BLaER1 treated with 17β-estradiol and CSF1 and Interleukin-3, amounts not matched to agents 10 nM and 100 nM (cell line): Measurements from ENCODE around the gene ITM2C.
A peak's percentile ranks its signal among the peaks of the same experiment; 100 is the strongest.

Experiments
- H3K27ac ChIP-seq, 11 experiments: shearing (Covaris generic); formaldehyde crosslinking; 2 replicates each; pipeline ENCODE4 v1.8.1; 2022
- H3K27me3 ChIP-seq, 11 experiments: shearing (Covaris generic); formaldehyde crosslinking; 2 replicates each; pipeline ENCODE4 v1.8.1; 2022
- H3K36me3 ChIP-seq, 11 experiments: shearing (Covaris generic); formaldehyde crosslinking; 2 replicates each; pipeline ENCODE4 v1.8.1; 2022
- H3K4me1 ChIP-seq, 10 experiments: shearing (Covaris generic); formaldehyde crosslinking; 2 replicates each; pipeline ENCODE4 v1.8.1; 2022
- H3K4me2 ChIP-seq, 11 experiments: shearing (Covaris generic); formaldehyde crosslinking; 2 replicates each; pipeline ENCODE4 v1.8.1; 2022
- H3K4me3 ChIP-seq, 10 experiments: shearing (Covaris generic); formaldehyde crosslinking; 2 replicates each; pipeline ENCODE4 v1.8.1; 2022
- H3K9ac ChIP-seq, 11 experiments: shearing (Covaris generic); formaldehyde crosslinking; 2 replicates each; pipeline ENCODE4 v1.8.1; 2022
- H3K9me3 ChIP-seq, 11 experiments: shearing (Covaris generic); formaldehyde crosslinking; replicated peaks in 1 of 11; 2 replicates each; pipeline ENCODE4 v1.8.1; 2022
- H4K20me1 ChIP-seq, 11 experiments: shearing (Covaris generic); formaldehyde crosslinking; 2 replicates each; pipeline ENCODE4 v1.8.1; 2022
- Cebpa-rat ChIP-seq, 11 experiments: shearing (Covaris generic); IDR thresholded peaks; 2 replicates each; pipeline ENCODE4 v1.8.1; 2022

ITM2C gene

DNA sequence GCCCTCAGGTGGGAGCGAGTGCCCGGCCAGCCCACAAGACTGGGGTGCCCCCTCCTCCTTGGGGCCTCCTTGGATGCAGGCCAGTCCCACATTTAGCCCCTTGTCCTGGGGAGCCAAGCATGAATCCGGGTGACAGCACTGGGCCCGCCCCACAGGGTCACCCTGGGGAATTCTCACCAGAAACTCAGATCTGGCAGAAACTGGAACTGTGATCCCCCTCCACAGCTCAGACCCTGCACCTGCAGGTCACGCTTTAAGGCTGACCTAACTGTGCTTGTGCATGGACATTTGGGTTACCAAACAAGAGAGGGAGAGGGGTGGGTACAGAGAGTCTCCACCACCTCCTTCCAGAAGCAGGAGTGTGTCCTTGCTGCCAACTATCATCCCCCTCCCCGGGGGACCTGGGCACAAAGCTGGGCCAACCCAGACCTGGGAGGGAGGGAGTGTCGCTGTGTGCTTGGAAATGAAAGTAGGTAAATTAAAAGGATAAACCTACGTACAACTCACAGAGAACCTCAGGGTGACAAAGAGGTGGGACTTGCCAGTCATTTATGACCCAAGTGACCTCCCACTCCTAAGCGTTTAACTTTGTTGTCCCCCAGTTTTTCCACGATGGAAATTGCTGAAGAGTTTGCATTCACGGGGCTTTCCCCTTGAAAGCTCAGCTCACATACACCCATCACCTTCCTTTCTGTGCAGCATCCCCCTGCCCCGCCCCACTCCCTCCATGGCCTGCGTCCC is 9.1 kb downstream of the ITM2C start:
- peak overlapping the region in 8 of 11 experiments; percentile 10 to 69 (median 39); a peak in 11 of 22 replicates for H3K9ac ChIP-seq
- H3K4me1 ChIP-seq, result peaks cover 82 to 100% (median 99%) of the 10 kb centered on the region in 10 experiments
- peak overlapping the region in 6 of 10 experiments; percentile 14 to 45 (median 28); a peak in 5 of 20 replicates for H3K4me3 ChIP-seq
- H3K27me3 ChIP-seq, result no peaks in the 10 kb centered on the region
- H3K4me2 ChIP-seq, result peak overlapping the region; percentile 83 to 99 (median 97)
- peaks cover 22 to 47% (median 31%) of the 10 kb centered on the region in 11 experiments for H3K36me3 ChIP-seq
- no peak for TF ChIP-seq Cebpa-rat (IDR thresholded peaks at IDR 0.05)
- H4K20me1 ChIP-seq, result peaks cover 34 to 98% (median 61%) of the 10 kb centered on the region in 11 experiments; a peak in 20 of 22 replicates
- no peaks in the 10 kb centered on the region for H3K9me3 ChIP-seq
- H3K27ac ChIP-seq, result peak overlapping the region in 7 of 11 experiments; percentile 16 to 87 (median 63); a peak in 12 of 22 replicates

DNA sequence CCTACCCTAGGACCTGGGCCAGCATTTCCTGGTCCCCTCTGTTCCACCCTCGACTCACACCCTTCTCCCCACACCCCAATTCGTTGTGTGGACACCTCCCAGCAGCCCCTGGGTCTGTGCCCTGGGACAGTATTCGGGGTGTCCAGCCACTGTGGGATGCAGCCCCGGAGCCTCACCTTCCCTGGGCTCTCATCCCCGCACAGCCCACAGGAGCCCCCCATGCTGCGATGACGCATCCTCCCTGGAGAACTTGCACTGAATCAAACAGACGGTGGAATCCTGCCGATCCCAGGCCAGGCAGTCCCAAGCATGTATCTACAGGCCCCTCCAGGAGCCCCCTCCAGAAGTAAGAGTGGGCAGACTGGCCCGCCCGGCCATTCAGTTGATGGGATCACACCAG is 9.7 kb downstream of the ITM2C start:
- H3K9me3 ChIP-seq, result no peaks in the 10 kb centered on the region
- no peaks in the 10 kb centered on the region for H3K27me3 ChIP-seq
- H3K9ac ChIP-seq, result peak overlapping the region in 7 of 11 experiments; percentile 11 to 69 (median 49); a peak in 12 of 22 replicates
- H3K4me3 ChIP-seq, result peak overlapping the region in 2 of 10 experiments; percentile 27 to 45; a peak in 2 of 20 replicates
- peaks cover 28 to 54% (median 38%) of the 10 kb centered on the region in 11 experiments for H3K36me3 ChIP-seq
- H3K27ac ChIP-seq, result peak overlapping the region in 7 of 11 experiments; percentile 16 to 86 (median 56); a peak in 12 of 22 replicates
- no peak for TF ChIP-seq Cebpa-rat (IDR thresholded peaks at IDR 0.05)
- peak overlapping the region; percentile 83 to 99 (median 97) for H3K4me2 ChIP-seq
- peaks cover 27 to 92% (median 55%) of the 10 kb centered on the region in 11 experiments; a peak in 20 of 22 replicates for H4K20me1 ChIP-seq
- H3K4me1 ChIP-seq, result peaks cover 77 to 99% (median 99%) of the 10 kb centered on the region in 10 experiments

- Histone ChIP-seq H3K4me2 (peak overlapping the region; percentile 83 to 99 (median 97); a peak in 21 of 22 replicates), H3K4me3 (no peak overlapping the region), H3K27ac (peak overlapping the region in 6 of 11 experiments; percentile 16 to 86 (median 56); a peak in 9 of 22 replicates)
Measured at GRCh38 chr2:230874876-230875275, 10.1 kb downstream of the ITM2C start.

GRCh38 chr2:230875347-230876315 is 10.9 kb downstream of the ITM2C start:
- Histone ChIP-seq H3K4me3 (no peak overlapping the region), H3K9ac (peak overlapping the region in 2 of 11 experiments; percentile 29 to 67; a peak in 3 of 22 replicates), H3K9me3 (no peaks in the 10 kb centered on the region), H3K36me3 (peaks cover 37 to 63% (median 49%) of the 10 kb centered on the region in 11 experiments), H4K20me1 (peaks cover 23 to 80% (median 43%) of the 10 kb centered on the region in 11 experiments; a peak in 20 of 22 replicates), H3K4me1 (peaks cover 65 to 90% (median 87%) of the 10 kb centered on the region in 10 experiments), H3K4me2 (peak overlapping the region in 9 of 11 experiments; percentile 83 to 99 (median 97); a peak in 17 of 22 replicates), H3K27ac (peak overlapping the region in 4 of 11 experiments; percentile 3 to 86 (median 56); a peak in 3 of 22 replicates), H3K27me3 (no peaks in the 10 kb centered on the region)
- no peak for TF ChIP-seq Cebpa-rat (IDR thresholded peaks at IDR 0.05)

More at GRCh38 chr2:230874876-230875275, 10.1 kb downstream of the ITM2C start:
- H4K20me1 ChIP-seq, result peaks cover 24 to 88% (median 51%) of the 10 kb centered on the region in 11 experiments; a peak in 20 of 22 replicates
- H3K9ac ChIP-seq, result peak overlapping the region in 5 of 11 experiments; percentile 11 to 69 (median 55); a peak in 5 of 22 replicates
- H3K9me3 ChIP-seq, result no peaks in the 10 kb centered on the region
- TF ChIP-seq Cebpa-rat (IDR thresholded peaks at IDR 0.05), result no peak
- H3K27me3 ChIP-seq, result no peaks in the 10 kb centered on the region
- peaks cover 73 to 98% (median 95%) of the 10 kb centered on the region in 10 experiments for H3K4me1 ChIP-seq
- H3K36me3 ChIP-seq, result peaks cover 33 to 57% (median 42%) of the 10 kb centered on the region in 11 experiments

DNA sequence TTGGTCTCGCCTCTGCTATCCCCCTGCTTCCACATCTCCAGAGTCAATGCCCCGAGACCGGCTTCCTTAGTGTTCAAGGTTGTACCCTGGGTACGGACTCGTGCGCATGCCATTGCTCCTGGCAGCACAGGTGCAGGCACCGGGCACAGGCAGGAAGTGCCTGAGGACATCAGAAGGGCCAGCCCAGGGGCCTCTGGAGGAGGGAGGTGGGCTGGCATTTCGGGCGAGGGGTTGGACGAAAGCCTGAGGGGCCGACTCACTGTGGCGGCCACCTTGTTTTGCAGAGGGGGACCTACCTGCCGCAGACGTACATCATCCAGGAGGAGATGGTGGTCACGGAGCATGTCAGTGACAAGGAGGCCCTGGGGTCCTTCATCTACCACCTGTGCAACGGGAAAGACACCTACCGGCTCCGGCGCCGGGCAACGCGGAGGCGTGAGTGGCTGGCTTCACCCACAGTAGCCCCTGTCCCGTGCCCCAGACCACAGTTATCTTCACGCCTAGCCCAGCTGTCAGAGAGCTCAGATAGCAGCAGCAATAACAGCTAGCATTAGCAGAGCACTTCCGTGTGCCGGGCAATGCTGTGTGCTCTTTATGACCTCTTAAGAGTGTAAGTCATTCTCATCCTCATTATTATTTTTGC is 12.5 kb downstream of the ITM2C start:
- Histone ChIP-seq H3K27me3 (no peaks in the 10 kb centered on the region), H3K36me3 (peaks cover 37 to 63% (median 49%) of the 10 kb centered on the region in 11 experiments), H3K4me3 (peak overlapping the region in 1 of 10 experiments; percentile 10; a peak in 1 of 20 replicates), H3K9me3 (no peaks in the 10 kb centered on the region), H3K4me2 (peak overlapping the region; percentile 45 to 85 (median 72)), H3K9ac (peak overlapping the region in 8 of 11 experiments; percentile 14 to 65 (median 47); a peak in 14 of 22 replicates), H4K20me1 (peaks cover 13 to 64% (median 29%) of the 10 kb centered on the region in 11 experiments; a peak in 19 of 22 replicates), H3K4me1 (peaks cover 49 to 83% (median 72%) of the 10 kb centered on the region in 10 experiments), H3K27ac (peak overlapping the region in 9 of 11 experiments; percentile 1 to 73 (median 67); a peak in 17 of 22 replicates)
- no peak for TF ChIP-seq Cebpa-rat (IDR thresholded peaks at IDR 0.05)

- Histone ChIP-seq H3K4me1 (peaks cover 42 to 76% (median 65%) of the 10 kb centered on the region in 10 experiments), H3K27me3 (no peaks in the 10 kb centered on the region), H3K4me2 (peak overlapping the region; percentile 45 to 85 (median 72)), H3K9me3 (no peaks in the 10 kb centered on the region), H3K9ac (peak overlapping the region in 9 of 11 experiments; percentile 4 to 68 (median 55); a peak in 18 of 22 replicates), H3K36me3 (peaks cover 37 to 63% (median 49%) of the 10 kb centered on the region in 11 experiments), H3K4me3 (peak overlapping the region in 1 of 10 experiments; percentile 10; a peak in 2 of 20 replicates), H3K27ac (peak overlapping the region in 9 of 11 experiments; percentile 1 to 73 (median 67); a peak in 17 of 22 replicates), H4K20me1 (peaks cover 13 to 57% (median 22%) of the 10 kb centered on the region in 11 experiments; a peak in 19 of 22 replicates)
- no peak for TF ChIP-seq Cebpa-rat (IDR thresholded peaks at IDR 0.05)
Measured at GRCh38 chr2:230877759-230878598, 13.2 kb downstream of the ITM2C start.
